AG09319 (cell line): Measurements from ENCODE around the gene KRTAP20-1.

Experiments used
- DNase-seq: peaks from one replicate; pipeline ENCODE4 v3.0.0-alpha.2; 2010; ENCODE audit warnings: low read depth; ENCODE audit errors: extremely low read depth
- CTCF ChIP-seq: IDR thresholded peaks from 2 replicates; pipeline ENCODE4 v1.5.1; 2011; ENCODE audit warnings: low read depth, mild to moderate bottlenecking, inconsistent platforms, low read length, moderate library complexity

The KRTAP20-1 gene, protein sequence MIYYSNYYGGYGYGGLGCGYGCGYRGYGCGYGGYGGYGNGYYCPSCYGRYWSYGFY

GRCh38 chr21:30616125-30616524 is at the start of gene KRTAP20-1:
Gene KRTAP20-1 (plus strand): TSS chr21:30616425. CDS start chr21:30616455, 30 bp downstream.
- DNase-seq: no peak

GRCh38 chr21:30567617-30568016 is 48.6 kb upstream of the KRTAP20-1 start:
- no peak for TF ChIP-seq CTCF
- no peak for DNase-seq

More at GRCh38 chr21:30616125-30616524, at the start of gene KRTAP20-1:
- no peak for TF ChIP-seq CTCF

- DNase-seq: no peak
- no peak for TF ChIP-seq CTCF
Observed at GRCh38 chr21:30577766-30578165, 38.5 kb upstream of the KRTAP20-1 start.

GRCh38 chr21:30579346-30579745 is 36.9 kb upstream of the KRTAP20-1 start:
- no peak for DNase-seq
- TF ChIP-seq CTCF: no peak

DNA sequence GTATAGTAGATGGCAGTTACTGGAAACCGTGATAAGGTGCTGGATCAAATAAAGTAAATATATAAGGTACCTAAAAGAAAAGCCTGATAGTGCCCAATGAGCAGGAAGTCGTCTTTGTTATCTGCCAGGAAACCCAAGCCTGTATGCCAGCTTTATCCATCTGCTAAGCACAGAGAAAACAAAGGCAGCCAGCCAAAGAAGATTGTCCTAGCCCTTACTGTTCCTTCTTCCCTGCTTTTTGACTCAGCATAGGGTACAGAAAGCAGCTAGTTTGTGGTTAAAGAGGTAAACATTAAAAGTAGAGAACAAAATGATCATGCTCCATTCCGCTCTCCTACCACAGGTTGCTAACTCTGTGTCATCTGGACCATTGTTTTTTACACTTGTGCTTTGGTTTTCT is 36.1 kb upstream of the KRTAP20-1 start:
- TF ChIP-seq CTCF: no peak

DNA sequence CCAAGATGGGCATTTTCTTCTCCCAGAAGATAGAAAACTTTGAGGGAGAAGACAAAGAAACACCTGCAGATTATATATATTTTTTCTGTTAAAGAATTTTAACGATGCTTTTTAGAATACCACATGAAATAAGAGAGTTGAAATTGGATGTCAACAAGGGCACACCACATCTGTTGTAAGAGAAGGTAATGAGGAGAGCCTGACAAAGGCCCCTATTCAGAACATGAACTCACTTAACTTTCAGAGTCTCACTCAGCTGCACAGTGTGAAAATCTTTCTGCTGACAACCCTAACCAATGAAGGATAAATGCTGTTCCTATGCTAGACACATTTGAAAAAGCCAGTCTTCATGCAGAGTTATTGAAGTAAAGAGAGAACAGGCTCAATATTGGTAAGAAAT is 33.4 kb upstream of the KRTAP20-1 start:
- no peak for DNase-seq
- no peak for TF ChIP-seq CTCF

More for the DNA sequence above, 36.1 kb upstream of the KRTAP20-1 start:
- DNase-seq: no peak

DNA sequence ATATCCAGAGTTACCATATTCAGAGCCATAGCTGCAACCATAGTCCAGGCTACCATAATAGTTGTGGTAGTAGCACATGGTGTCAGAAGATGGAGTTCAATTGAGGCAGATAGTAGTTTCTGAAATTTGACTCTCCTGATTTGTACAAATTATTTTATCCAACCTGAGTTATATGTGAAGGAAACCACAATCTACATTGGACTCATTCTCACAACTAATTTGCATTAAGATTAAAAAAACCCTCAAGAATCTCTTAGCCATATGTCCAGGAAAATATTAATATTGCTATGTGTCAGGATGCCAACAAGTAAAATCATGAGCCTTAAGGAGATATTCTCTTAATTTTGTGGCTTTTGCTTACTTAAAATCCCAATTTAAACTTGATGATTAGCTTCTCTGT is 25.9 kb upstream of the KRTAP20-1 start, which contains the start of gene KRTAP22-2:
TSS of gene KRTAP22-2 (minus strand) at position 101 of the 400 bp plus-strand sequence.
- no peak for TF ChIP-seq CTCF
- DNase-seq: no peak
